MM.1S (cell line): ENCODE measurements around the gene LGALS14.

Experiments
- DNase-seq: peaks from one replicate; pipeline ENCODE4 v3.0.0-alpha.2; 2015
- H2AFZ ChIP-seq: fragments of 300-600 bp; sonication (generic); 2 replicates; pipeline ENCODE4 v1.6.0; 2016; ENCODE audit warnings: antibody characterized with exemption, low read length
- H3F3A ChIP-seq: fragments of 300-600 bp; sonication (generic); 2 replicates; pipeline ENCODE4 v1.6.1; 2016; ENCODE audit warnings: mild to moderate bottlenecking, antibody characterized with exemption, low read length, moderate library complexity, mixed read lengths; ENCODE audit not compliant: insufficient read depth
- H3K27ac ChIP-seq: fragments of 300-600 bp; sonication (generic); 2 replicates; pipeline ENCODE4 v1.5.1; 2016; ENCODE audit warnings: mild to moderate bottlenecking, low read length
- H3K27me3 ChIP-seq: fragments of 300-600 bp; sonication (generic); replicated peaks from 2 replicates; pipeline ENCODE4 v1.6.0; 2016; ENCODE audit warnings: low read length; ENCODE audit not compliant: insufficient read depth
- H3K36me3 ChIP-seq: fragments of 300-600 bp; sonication (generic); replicated peaks from 2 replicates; pipeline ENCODE4 v1.6.1; 2016; ENCODE audit warnings: mild to moderate bottlenecking, low read length, mixed read lengths; ENCODE audit not compliant: insufficient read depth
- H3K4me1 ChIP-seq: fragments of 300-600 bp; sonication (generic); 2 replicates; pipeline ENCODE4 v1.6.1; 2016; ENCODE audit warnings: low read length, mixed read lengths
- H3K4me2 ChIP-seq: fragments of 300-600 bp; sonication (generic); 2 replicates; pipeline ENCODE4 v1.6.0; 2016; ENCODE audit warnings: low read depth, low read length
- H3K4me3 ChIP-seq: fragments of 300-600 bp; sonication (generic); 2 replicates; pipeline ENCODE4 v1.5.1; 2016; ENCODE audit warnings: low read length, mixed read lengths
- H3K79me2 ChIP-seq: fragments of 300-600 bp; sonication (generic); 2 replicates; pipeline ENCODE4 v1.6.1; 2016; ENCODE audit warnings: mixed run types, low read length, mixed read lengths
- H3K9ac ChIP-seq: fragments of 300-600 bp; sonication (generic); 2 replicates; pipeline ENCODE4 v1.6.1; 2016; ENCODE audit warnings: low read length, mixed read lengths
- H3K9me2 ChIP-seq: fragments of 300-600 bp; sonication (generic); replicated peaks from 2 replicates; pipeline ENCODE4 v1.6.1; 2016; ENCODE audit warnings: mild to moderate bottlenecking, low read length, mixed read lengths; ENCODE audit not compliant: insufficient read depth
- H3K9me3 ChIP-seq: fragments of 300-600 bp; sonication (generic); replicated peaks from 2 replicates; pipeline ENCODE4 v1.6.1; 2016; ENCODE audit warnings: mild to moderate bottlenecking, low read length, mixed read lengths; ENCODE audit not compliant: insufficient read depth
- H4K20me1 ChIP-seq: fragments of 300-600 bp; sonication (generic); 2 replicates; pipeline ENCODE4 v1.6.1; 2016; ENCODE audit warnings: mild to moderate bottlenecking, low read length, moderate library complexity, mixed read lengths; ENCODE audit not compliant: insufficient read depth
- CTCF ChIP-seq: fragments of 300-600 bp; sonication (generic); IDR thresholded peaks from 2 replicates; pipeline ENCODE4 v1.5.1; 2016; ENCODE audit warnings: antibody characterized with exemption, low read length, mixed read lengths
- EZH2 ChIP-seq: fragments of 300-600 bp; sonication (generic); optimal IDR thresholded peaks from 2 replicates; pipeline ENCODE3; 2017; ENCODE audit warnings: low read depth, mild to moderate bottlenecking, antibody characterized with exemption, low read length, mixed read lengths
- EZH2phosphoT487 ChIP-seq: fragments of 300-600 bp; sonication (generic); IDR thresholded peaks from 2 replicates; pipeline ENCODE4 v1.6.1; 2018; ENCODE audit warnings: antibody characterized with exemption, low read length

LGALS14 gene

GRCh38 chr19:39725995-39726394, 21.7 kb downstream of the LGALS14 start:
- no peaks in the 10 kb centered on the region for H3K27me3 ChIP-seq
- no peak for DNase-seq
- no peak overlapping the region for H3K9ac ChIP-seq
- H3K9me2 ChIP-seq: no peaks in the 10 kb centered on the region
- H3F3A ChIP-seq: peaks cover 15% of the 10 kb centered on the region
- H3K9me3 ChIP-seq: no peaks in the 10 kb centered on the region
- H3K79me2 ChIP-seq: no peaks in the 10 kb centered on the region
- no peak overlapping the region for H3K4me2 ChIP-seq
- no peak for TF ChIP-seq EZH2phosphoT487
- no peak for TF ChIP-seq CTCF
- TF ChIP-seq EZH2: no peak
- H3K27ac ChIP-seq: no peak overlapping the region
- H2AFZ ChIP-seq: no peak overlapping the region
- H3K36me3 ChIP-seq: no peaks in the 10 kb centered on the region
- peaks cover 30% of the 10 kb centered on the region for H3K4me1 ChIP-seq
- H4K20me1 ChIP-seq: no peaks in the 10 kb centered on the region
- H3K4me3 ChIP-seq: no peak overlapping the region

GRCh38 chr19:39727070-39727800, 23.0 kb downstream of the LGALS14 start:
- Histone ChIP-seq H3F3A (peaks cover 10% of the 10 kb centered on the region), H2AFZ (0 out of 2 replicates have a peak overlapping the region, but pooled peaks have one; percentile 23), H4K20me1 (no peaks in the 10 kb centered on the region), H3K27me3 (no peaks in the 10 kb centered on the region), H3K36me3 (no peaks in the 10 kb centered on the region), H3K4me2 (peak overlapping the region; percentile 33), H3K9me2 (no peaks in the 10 kb centered on the region), H3K79me2 (no peaks in the 10 kb centered on the region), H3K9me3 (no peaks in the 10 kb centered on the region), H3K27ac (peak overlapping the region; percentile 29; the same call in 1 of the 2 replicates), H3K4me3 (no peak overlapping the region), H3K4me1 (peaks cover 24% of the 10 kb centered on the region), H3K9ac (no peak overlapping the region)
- DNase-seq: peak; percentile 22
- TF ChIP-seq EZH2phosphoT487: no peak
- no peak for TF ChIP-seq EZH2
- TF ChIP-seq CTCF: no peak

DNA sequence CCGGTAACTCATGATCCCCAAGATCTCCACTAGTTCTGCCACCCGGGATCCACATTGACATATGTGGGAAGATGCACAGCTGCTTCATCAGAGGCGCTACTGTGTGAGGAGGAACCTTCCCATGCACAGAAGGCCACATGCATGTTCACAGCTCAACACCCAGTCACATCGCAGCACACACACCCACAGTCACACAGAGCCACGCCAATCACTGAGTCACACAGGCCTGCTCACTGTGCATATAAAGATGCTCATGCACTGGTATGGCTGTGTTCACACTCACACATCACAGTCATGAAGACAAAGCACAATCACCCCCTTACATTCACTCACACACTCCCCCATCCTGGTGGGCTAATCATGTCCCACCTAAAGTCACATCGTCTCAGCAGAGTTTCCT, 23.8 kb downstream of the LGALS14 start:
- no peaks in the 10 kb centered on the region for H4K20me1 ChIP-seq
- peaks cover 24% of the 10 kb centered on the region for H3K4me1 ChIP-seq
- H3K4me2 ChIP-seq: no peak overlapping the region
- TF ChIP-seq EZH2phosphoT487 (no peak), CTCF (no peak), EZH2 (no peak)
- peaks cover 10% of the 10 kb centered on the region for H3F3A ChIP-seq
- no peak overlapping the region for H3K4me3 ChIP-seq
- H3K9me3 ChIP-seq: no peaks in the 10 kb centered on the region
- H2AFZ ChIP-seq: no peak overlapping the region
- no peaks in the 10 kb centered on the region for H3K36me3 ChIP-seq
- no peaks in the 10 kb centered on the region for H3K27me3 ChIP-seq
- no peak overlapping the region for H3K27ac ChIP-seq
- no peaks in the 10 kb centered on the region for H3K9me2 ChIP-seq
- no peaks in the 10 kb centered on the region for H3K79me2 ChIP-seq
- DNase-seq: no peak
- no peak overlapping the region for H3K9ac ChIP-seq
